HL-60/S4 (cell line): ENCODE data around the gene RFPL4A.

Source experiments
- in situ Hi-C: fragments of 300-500 bp; cut with MboI; formaldehyde crosslinking; loops from 2 replicates; pipeline ENCODE4 v1.14.3; 2022; ENCODE audit warnings: low sequenced_read_pairs

RFPL4A gene

GRCh38 chr19:55802281-55802680 lies 43.4 kb downstream of the RFPL4A start:
- in situ Hi-C loops = no loop called here

- in situ Hi-C loops = no loop called here
Observed at GRCh38 chr19:55809381-55810058, 50.6 kb downstream of the RFPL4A start.

GRCh38 chr19:55811340-55811739 lies 52.4 kb downstream of the RFPL4A start:
- in situ Hi-C loops = no loop called here

- in situ Hi-C loops = no loop called here
Observed at GRCh38 chr19:55812449-55812848, 53.6 kb downstream of the RFPL4A start.
